CD8-positive, alpha-beta memory T cell (primary cell): ENCODE data around the gene CADM2. TPM values are rescaled to one million over a fixed set of nuclear protein-coding genes. Genes with fewer than 3 reads are reported as not detected.

ENCODE experiments used
- CTCF ChIA-PET: fragments of 350-600 bp; sonication (Branson Sonifier 250); formaldehyde crosslinking; loops from one replicate; lab custom pipeline; 2021; ENCODE audit warnings: antibody characterized with exemption; lab: Charles Lee
- POLR2A ChIA-PET: fragments of 350-600 bp; sonication (Branson Sonifier 250); formaldehyde crosslinking; loops from one replicate; lab custom pipeline; 2021; ENCODE audit warnings: antibody characterized with exemption; lab: Charles Lee
- DNase-seq, 5 donors: peaks; one replicate each; pipeline versions ENCODE4 v3.0.0 to v3.0.0-alpha.2; 2020 to 2022; ENCODE audit warnings: mixed read lengths in 1 of 5
- H3K27ac ChIP-seq: one replicate; pipeline ENCODE4 v1.7.0; 2013; ENCODE audit warnings: low read depth, mild to moderate bottlenecking, low read length, moderate library complexity
- H3K27me3 ChIP-seq: 2 replicates; pipeline ENCODE4 v1.7.0; 2013; ENCODE audit warnings: low read length, mild to moderate bottlenecking; ENCODE audit not compliant: insufficient read depth, poor library complexity, severe bottlenecking
- H3K36me3 ChIP-seq: 2 replicates; pipeline ENCODE4 v1.7.0; 2013; ENCODE audit warnings: mild to moderate bottlenecking, low read length, moderate library complexity; ENCODE audit not compliant: insufficient read depth
- H3K4me1 ChIP-seq: 2 replicates; pipeline ENCODE4 v1.7.0; 2013; ENCODE audit warnings: mild to moderate bottlenecking, low read length, moderate library complexity; ENCODE audit not compliant: insufficient read depth
- H3K4me3 ChIP-seq: 2 replicates; pipeline ENCODE4 v1.7.0; 2013; ENCODE audit warnings: mild to moderate bottlenecking, low read length
- H3K9me3 ChIP-seq: 2 replicates; pipeline ENCODE4 v1.7.0; 2013; ENCODE audit warnings: mild to moderate bottlenecking, low read length
- H3K27ac Mint-ChIP-seq, 8 donors: one replicate each; pipeline ENCODE4 v1.8.0; 2020 to 2021; ENCODE audit warnings: mixed read lengths in 8 of 8, mild to moderate bottlenecking in 6 of 8, inconsistent platforms in 3 of 8, moderate library complexity in 3 of 8
- H3K27me3 Mint-ChIP-seq, 2 donors: one replicate each; pipeline ENCODE4 v1.8.0; 2020 to 2021; ENCODE audit warnings: mixed read lengths in 2 of 2, mild to moderate bottlenecking in 1 of 2, moderate library complexity in 1 of 2
- H3K36me3 Mint-ChIP-seq, 3 donors: one replicate each; pipeline ENCODE4 v1.8.0; 2020 to 2021; ENCODE audit warnings: mixed read lengths in 3 of 3, inconsistent platforms in 1 of 3, mild to moderate bottlenecking in 1 of 3
- H3K4me1 Mint-ChIP-seq, 3 donors: one replicate each; pipeline ENCODE4 v1.8.0; 2020 to 2021; ENCODE audit warnings: mixed read lengths in 3 of 3, inconsistent platforms in 1 of 3, mild to moderate bottlenecking in 1 of 3
- H3K4me3 Mint-ChIP-seq, 7 donors: one replicate each; pipeline ENCODE4 v1.8.0; 2020 to 2021; ENCODE audit warnings: mixed read lengths in 7 of 7, mild to moderate bottlenecking in 6 of 7, moderate library complexity in 4 of 7, inconsistent platforms in 2 of 7
- H3K9me3 Mint-ChIP-seq, 5 donors: one replicate each; pipeline ENCODE4 v1.8.0; 2020 to 2022; ENCODE audit warnings: mixed read lengths in 5 of 5, mild to moderate bottlenecking in 3 of 5, moderate library complexity in 2 of 5, inconsistent platforms in 1 of 5
- polyA plus RNA-seq: library from polyadenylated mRNA; unstranded; fragments of 300-500 nt; fragmentation: Illumina TruSeq; gene quantifications from one replicate; pipeline ENCODE4 v1.2.3, GENCODE V29; 2021
- total RNA-seq, 2 experiments: library from RNA; stranded (reverse); gene quantifications; one replicate each; pipeline ENCODE4 v1.2.3, GENCODE V29; 2021

The CADM2 gene
- total and polyA plus RNA-seq, 3 experiments from 2014 or later = 0.22 to 0.27 TPM; not detected in 1

DNA sequence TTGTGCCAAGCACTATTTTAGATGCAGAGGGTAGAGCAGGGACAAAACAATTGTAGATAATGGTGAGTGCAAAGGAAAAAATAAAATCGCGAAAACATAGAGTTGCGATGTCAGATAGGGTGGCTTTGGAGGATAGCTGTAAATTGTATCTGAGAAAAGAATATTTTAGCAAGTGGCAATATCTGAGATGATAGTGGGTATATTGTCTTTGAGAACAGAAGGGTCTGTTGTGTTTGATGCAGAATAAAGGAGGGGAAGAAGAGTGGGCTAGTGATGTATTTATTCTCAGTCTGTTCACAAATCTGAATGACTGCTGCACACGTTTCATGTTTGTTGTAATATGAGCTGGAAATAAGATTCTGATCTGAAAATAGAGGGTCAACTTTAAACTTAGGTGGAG is 396.8 kb downstream of the CADM2 start:
- H3K36me3 Mint-ChIP-seq = no peaks in the 10 kb centered on the region
- no peak overlapping the region for H3K27ac Mint-ChIP-seq
- H3K9me3 Mint-ChIP-seq = peaks cover 5 to 23% (median 10%) of the 10 kb centered on the region in 5 donors
- Histone ChIP-seq H3K9me3 (no peaks in the 10 kb centered on the region), H3K36me3 (no peaks in the 10 kb centered on the region), H3K4me3 (no peak overlapping the region), H3K27ac (no peak overlapping the region), H3K4me1 (no peaks in the 10 kb centered on the region), H3K27me3 (no peaks in the 10 kb centered on the region)
- no peaks in the 10 kb centered on the region for H3K4me1 Mint-ChIP-seq
- H3K27me3 Mint-ChIP-seq = no peaks in the 10 kb centered on the region
- ChIA-PET CTCF (no interaction called here), POLR2A (no interaction called here)
- no peak for DNase-seq
- H3K4me3 Mint-ChIP-seq = no peak overlapping the region

GRCh38 chr3:85360742-85361387 is 402.1 kb downstream of the CADM2 start:
- Mint-ChIP-seq H3K4me1 (no peaks in the 10 kb centered on the region), H3K36me3 (no peaks in the 10 kb centered on the region), H3K4me3 (no peak overlapping the region), H3K9me3 (peaks cover 2 to 14% (median 7%) of the 10 kb centered on the region in 5 donors), H3K27ac (no peak overlapping the region), H3K27me3 (no peaks in the 10 kb centered on the region)
- H3K4me1 ChIP-seq = no peaks in the 10 kb centered on the region
- no peak overlapping the region for H3K4me3 ChIP-seq
- ChIA-PET POLR2A (no interaction called here), CTCF (no interaction called here)
- H3K27ac ChIP-seq = no peak overlapping the region
- no peaks in the 10 kb centered on the region for H3K27me3 ChIP-seq
- H3K9me3 ChIP-seq = no peaks in the 10 kb centered on the region
- no peaks in the 10 kb centered on the region for H3K36me3 ChIP-seq
- DNase-seq = no peak

GRCh38 chr3:85364296-85364909 is 405.6 kb downstream of the CADM2 start:
- Histone ChIP-seq H3K4me1 (no peaks in the 10 kb centered on the region), H3K4me3 (no peak overlapping the region), H3K36me3 (no peaks in the 10 kb centered on the region), H3K27ac (no peak overlapping the region), H3K27me3 (no peaks in the 10 kb centered on the region), H3K9me3 (no peaks in the 10 kb centered on the region)
- ChIA-PET POLR2A (no interaction called here), CTCF (no interaction called here)
- no peaks in the 10 kb centered on the region for H3K36me3 Mint-ChIP-seq
- H3K4me1 Mint-ChIP-seq = no peaks in the 10 kb centered on the region
- peaks cover 2 to 14% (median 7%) of the 10 kb centered on the region in 5 donors for H3K9me3 Mint-ChIP-seq
- no peak overlapping the region for H3K4me3 Mint-ChIP-seq
- H3K27ac Mint-ChIP-seq = no peak overlapping the region
- DNase-seq = no peak
- H3K27me3 Mint-ChIP-seq = no peaks in the 10 kb centered on the region

DNA sequence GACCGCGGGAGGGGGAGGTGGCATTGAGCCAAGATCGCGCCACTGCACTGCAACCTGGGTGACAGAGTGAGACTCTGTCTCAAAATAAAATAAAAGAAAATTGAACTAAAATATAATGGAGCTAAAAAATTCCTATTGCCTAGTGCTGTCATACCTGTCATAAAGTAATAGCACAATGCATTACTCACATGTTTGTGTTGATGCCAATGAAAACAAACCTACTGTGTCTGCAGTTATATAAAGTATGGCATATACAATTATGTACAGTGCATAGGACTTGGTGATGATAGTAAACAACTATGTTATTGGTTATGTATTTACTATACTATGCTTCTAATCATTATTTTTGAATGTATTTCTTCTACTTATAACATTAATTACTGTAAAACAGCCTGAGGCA is 411.6 kb downstream of the CADM2 start:
- H3K4me1 ChIP-seq = no peaks in the 10 kb centered on the region
- Mint-ChIP-seq H3K36me3 (no peaks in the 10 kb centered on the region), H3K4me1 (no peaks in the 10 kb centered on the region), H3K27me3 (no peaks in the 10 kb centered on the region), H3K27ac (no peak overlapping the region), H3K9me3 (peaks cover 6 to 24% (median 8%) of the 10 kb centered on the region in 5 donors), H3K4me3 (no peak overlapping the region)
- H3K27ac ChIP-seq = no peak overlapping the region
- ChIA-PET POLR2A (no interaction called here), CTCF (no interaction called here)
- H3K9me3 ChIP-seq = no peaks in the 10 kb centered on the region
- H3K36me3 ChIP-seq = no peaks in the 10 kb centered on the region
- H3K27me3 ChIP-seq = no peaks in the 10 kb centered on the region
- H3K4me3 ChIP-seq = no peak overlapping the region
- DNase-seq = no peak

DNA sequence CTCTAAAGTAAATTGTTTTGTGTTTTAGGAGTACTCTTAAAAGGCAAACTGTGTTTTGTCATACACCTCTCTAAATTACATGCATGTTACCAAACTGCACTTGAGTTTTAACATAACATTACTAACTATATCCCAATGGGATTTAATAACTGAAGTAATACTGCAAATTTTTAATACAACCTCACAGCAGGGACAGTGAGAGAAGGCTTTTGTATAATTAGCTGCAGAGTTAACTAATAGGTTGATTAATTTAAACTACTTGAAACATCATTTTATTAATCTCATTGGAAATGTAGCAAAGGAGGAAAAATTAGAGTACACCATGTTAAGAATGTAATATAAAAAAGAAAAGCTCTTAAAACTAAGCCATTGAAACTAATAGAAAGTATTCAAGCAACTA is 417.3 kb downstream of the CADM2 start:
- ChIA-PET POLR2A (no interaction called here), CTCF (no interaction called here)
- H3K9me3 ChIP-seq = no peaks in the 10 kb centered on the region
- Mint-ChIP-seq H3K4me3 (no peak overlapping the region), H3K4me1 (no peaks in the 10 kb centered on the region), H3K36me3 (no peaks in the 10 kb centered on the region), H3K27me3 (no peaks in the 10 kb centered on the region), H3K9me3 (peaks cover 7 to 25% (median 8%) of the 10 kb centered on the region in 5 donors), H3K27ac (no peak overlapping the region)
- H3K4me3 ChIP-seq = no peak overlapping the region
- no peak overlapping the region for H3K27ac ChIP-seq
- no peaks in the 10 kb centered on the region for H3K36me3 ChIP-seq
- no peaks in the 10 kb centered on the region for H3K4me1 ChIP-seq
- no peak for DNase-seq
- H3K27me3 ChIP-seq = no peaks in the 10 kb centered on the region

GRCh38 chr3:85377115-85377514 is 418.3 kb downstream of the CADM2 start:
- H3K9me3 Mint-ChIP-seq = peaks cover 7 to 19% (median 8%) of the 10 kb centered on the region in 5 donors
- ChIA-PET CTCF (no interaction called here), POLR2A (no interaction called here)
- no peaks in the 10 kb centered on the region for H3K4me1 Mint-ChIP-seq
- Histone ChIP-seq H3K9me3 (no peaks in the 10 kb centered on the region), H3K27ac (no peak overlapping the region), H3K36me3 (no peaks in the 10 kb centered on the region), H3K27me3 (no peaks in the 10 kb centered on the region), H3K4me1 (no peaks in the 10 kb centered on the region), H3K4me3 (no peak overlapping the region)
- H3K4me3 Mint-ChIP-seq = no peak overlapping the region
- no peak for DNase-seq
- no peaks in the 10 kb centered on the region for H3K36me3 Mint-ChIP-seq
- H3K27ac Mint-ChIP-seq = no peak overlapping the region
- H3K27me3 Mint-ChIP-seq = no peaks in the 10 kb centered on the region

DNA sequence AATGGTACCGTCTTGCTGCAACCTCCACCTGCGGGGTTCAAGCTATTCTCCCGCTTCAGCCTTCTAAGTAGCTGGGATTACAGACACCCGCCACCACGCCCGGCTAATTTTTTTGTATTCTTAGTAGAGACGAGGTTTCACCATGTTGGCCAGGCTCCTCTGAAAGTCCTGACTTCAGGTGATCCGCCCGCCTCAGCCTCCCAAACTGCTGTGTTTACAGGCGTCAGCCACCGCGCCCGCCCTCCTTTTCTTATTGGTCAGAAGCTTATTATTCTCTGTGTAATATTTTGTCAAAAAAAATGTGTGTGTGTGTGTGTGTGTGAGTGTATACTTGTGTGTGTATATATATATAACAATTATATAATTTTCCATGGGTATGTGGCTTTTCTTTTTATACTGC is 425.6 kb downstream of the CADM2 start:
- POLR2A ChIA-PET = no interaction called here
- Histone ChIP-seq H3K4me3 (no peak overlapping the region), H3K4me1 (no peaks in the 10 kb centered on the region), H3K27me3 (no peaks in the 10 kb centered on the region), H3K36me3 (no peaks in the 10 kb centered on the region), H3K27ac (no peak overlapping the region), H3K9me3 (no peaks in the 10 kb centered on the region)
- Mint-ChIP-seq H3K4me1 (no peaks in the 10 kb centered on the region), H3K36me3 (no peaks in the 10 kb centered on the region), H3K27ac (no peak overlapping the region), H3K4me3 (no peak overlapping the region), H3K9me3 (peaks cover 3 to 19% (median 8%) of the 10 kb centered on the region in 5 donors), H3K27me3 (no peaks in the 10 kb centered on the region)
- DNase-seq = no peak
- CTCF ChIA-PET = no interaction called here

- no peaks in the 10 kb centered on the region for H3K4me1 Mint-ChIP-seq
- Histone ChIP-seq H3K36me3 (no peaks in the 10 kb centered on the region), H3K4me1 (no peaks in the 10 kb centered on the region), H3K27me3 (no peaks in the 10 kb centered on the region), H3K4me3 (no peak overlapping the region), H3K9me3 (no peaks in the 10 kb centered on the region), H3K27ac (no peak overlapping the region)
- no peaks in the 10 kb centered on the region for H3K27me3 Mint-ChIP-seq
- CTCF ChIA-PET = no interaction called here
- H3K27ac Mint-ChIP-seq = no peak overlapping the region
- POLR2A ChIA-PET = no interaction called here
- H3K36me3 Mint-ChIP-seq = no peaks in the 10 kb centered on the region
- H3K4me3 Mint-ChIP-seq = no peak overlapping the region
- DNase-seq = no peak
- H3K9me3 Mint-ChIP-seq = peaks cover 3 to 19% (median 12%) of the 10 kb centered on the region in 5 donors
These were observed 429.2 kb downstream of the CADM2 start for GRCh38 chr3:85387913-85388505.
